Left ventricle myocardium inferior (tissue), 1 donor: ENCODE data around the gene ZNF653. TPM values are rescaled to one million over a fixed set of nuclear protein-coding genes. Genes with fewer than 3 reads are reported as not detected.
A peak's percentile ranks its signal among the peaks of the same experiment; 100 is the strongest.

ENCODE experiments used
- DNase-seq: peaks from one replicate; pipeline ENCODE4 v3.0.0-alpha.2; 2020
- H3K27ac ChIP-seq: fragments of 200-600 bp; replicated peaks from 2 replicates; pipeline ENCODE4 v1.8.0; 2021
- H3K27me3 ChIP-seq: fragments of 200-600 bp; 2 replicates; pipeline ENCODE4 v1.8.0; 2021; ENCODE audit warnings: low read depth
- H3K36me3 ChIP-seq: fragments of 200-600 bp; 2 replicates; pipeline ENCODE4 v1.8.0; 2021
- H3K4me1 ChIP-seq: fragments of 200-600 bp; 2 replicates; pipeline ENCODE4 v1.8.0; 2021
- H3K4me3 ChIP-seq: fragments of 200-600 bp; 2 replicates; pipeline ENCODE4 v1.8.0; 2021; ENCODE audit warnings: mild to moderate bottlenecking, moderate library complexity
- H3K9me3 ChIP-seq: fragments of 200-600 bp; replicated peaks from 2 replicates; pipeline ENCODE4 v1.8.0; 2021
- intact Hi-C: fragments of 100-400 bp; cut with micrococcal nuclease; formaldehyde crosslinking; loops from one replicate; pipeline ENCODE4 v1.11.0; 2022
- total RNA-seq: library from RNA; stranded (reverse); fragmentation: NEBNext Ultra II Directional; extraction: Animal tissue kit (Norgen Biotek cat#: 25700); gene quantifications from one replicate; pipeline ENCODE4 v1.2.1, GENCODE V29; 2021
- TF ChIP-seq, protein P1 (sequence below): fragments of 200-600 bp; IDR thresholded peaks from 2 replicates; pipeline ENCODE4 v1.8.0; 2021; ENCODE audit warnings: antibody characterized with exemption, mild to moderate bottlenecking, borderline replicate concordance
- donor health status: DM: no; HTN: yes; CAD: no; lungs with severe emphysema.

The ZNF653 gene
- total RNA-seq, 1 donor from 2014 or later = 4.2 TPM

- peak; percentile 84 for DNase-seq
- H3K27me3 ChIP-seq = peaks cover 74% of the 10 kb centered on the region
- peak overlapping the region; percentile 9 for H3K27ac ChIP-seq
- intact Hi-C loops = no loop called here
- H3K4me1 ChIP-seq = peaks cover 44% of the 10 kb centered on the region
- peaks cover 20% of the 10 kb centered on the region for H3K36me3 ChIP-seq
- H3K9me3 ChIP-seq = no peaks in the 10 kb centered on the region
- TF ChIP-seq, protein P1, sequence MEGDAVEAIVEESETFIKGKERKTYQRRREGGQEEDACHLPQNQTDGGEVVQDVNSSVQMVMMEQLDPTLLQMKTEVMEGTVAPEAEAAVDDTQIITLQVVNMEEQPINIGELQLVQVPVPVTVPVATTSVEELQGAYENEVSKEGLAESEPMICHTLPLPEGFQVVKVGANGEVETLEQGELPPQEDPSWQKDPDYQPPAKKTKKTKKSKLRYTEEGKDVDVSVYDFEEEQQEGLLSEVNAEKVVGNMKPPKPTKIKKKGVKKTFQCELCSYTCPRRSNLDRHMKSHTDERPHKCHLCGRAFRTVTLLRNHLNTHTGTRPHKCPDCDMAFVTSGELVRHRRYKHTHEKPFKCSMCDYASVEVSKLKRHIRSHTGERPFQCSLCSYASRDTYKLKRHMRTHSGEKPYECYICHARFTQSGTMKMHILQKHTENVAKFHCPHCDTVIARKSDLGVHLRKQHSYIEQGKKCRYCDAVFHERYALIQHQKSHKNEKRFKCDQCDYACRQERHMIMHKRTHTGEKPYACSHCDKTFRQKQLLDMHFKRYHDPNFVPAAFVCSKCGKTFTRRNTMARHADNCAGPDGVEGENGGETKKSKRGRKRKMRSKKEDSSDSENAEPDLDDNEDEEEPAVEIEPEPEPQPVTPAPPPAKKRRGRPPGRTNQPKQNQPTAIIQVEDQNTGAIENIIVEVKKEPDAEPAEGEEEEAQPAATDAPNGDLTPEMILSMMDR = peak; percentile 92
- H3K4me3 ChIP-seq = peak overlapping the region; percentile 62
Observed at GRCh38 chr19:11482384-11483050, 23.1 kb downstream of the ZNF653 start.

- Histone ChIP-seq H3K36me3 (peaks cover 13% of the 10 kb centered on the region), H3K9me3 (no peaks in the 10 kb centered on the region), H3K4me3 (peak overlapping the region; percentile 62), H3K27ac (peak overlapping the region; percentile 9), H3K4me1 (peaks cover 44% of the 10 kb centered on the region), H3K27me3 (peaks cover 74% of the 10 kb centered on the region)
- TF ChIP-seq, protein P1 = no peak
- intact Hi-C loops = no loop called here
- peak; percentile 67 for DNase-seq
Observed at GRCh38 chr19:11481534-11482383, 23.9 kb downstream of the ZNF653 start.

- H3K27me3 ChIP-seq = peaks cover 74% of the 10 kb centered on the region
- H3K4me1 ChIP-seq = peaks cover 44% of the 10 kb centered on the region
- no peak for DNase-seq
- H3K27ac ChIP-seq = peak within 1 kb of the TSS; percentile 12
- peak within 1 kb of the TSS; percentile 62 for H3K4me3 ChIP-seq
- no peaks in the 10 kb centered on the region for H3K9me3 ChIP-seq
- intact Hi-C loops = no loop called here
- TF ChIP-seq, protein P1 = peak; percentile 15
- H3K36me3 ChIP-seq = peaks cover 8% of the 10 kb centered on the region
Observed at GRCh38 chr19:11480715-11481533, 24.7 kb downstream of the ZNF653 start, which contains the start of gene ELAVL3. Gene ELAVL3 (minus strand): TSS chr19:11481046. CDS start chr19:11480608, 438 bp downstream.

GRCh38 chr19:11479898-11480714, 25.5 kb downstream of the ZNF653 start:
- no peaks in the 10 kb centered on the region for H3K9me3 ChIP-seq
- H3K36me3 ChIP-seq = peaks cover 8% of the 10 kb centered on the region
- peak overlapping the region; percentile 12 for H3K27ac ChIP-seq
- intact Hi-C loops = no loop called here
- peaks cover 44% of the 10 kb centered on the region for H3K4me1 ChIP-seq
- TF ChIP-seq, protein P1 = no peak
- H3K4me3 ChIP-seq = peak overlapping the region; percentile 58
- H3K27me3 ChIP-seq = peaks cover 70% of the 10 kb centered on the region
- DNase-seq = no peak
